ENCODE measurements around the gene LMCD1. TPM values are rescaled to one million over a fixed set of nuclear protein-coding genes. Genes with fewer than 3 reads are reported as not detected.

LMCD1 gene
- total and polyA plus RNA-seq, 2 of the 8 experiments (the other 6 are each of a cell fraction or from before 2014, with no cell fraction given): 12.3 to 26.5 TPM

DNA sequence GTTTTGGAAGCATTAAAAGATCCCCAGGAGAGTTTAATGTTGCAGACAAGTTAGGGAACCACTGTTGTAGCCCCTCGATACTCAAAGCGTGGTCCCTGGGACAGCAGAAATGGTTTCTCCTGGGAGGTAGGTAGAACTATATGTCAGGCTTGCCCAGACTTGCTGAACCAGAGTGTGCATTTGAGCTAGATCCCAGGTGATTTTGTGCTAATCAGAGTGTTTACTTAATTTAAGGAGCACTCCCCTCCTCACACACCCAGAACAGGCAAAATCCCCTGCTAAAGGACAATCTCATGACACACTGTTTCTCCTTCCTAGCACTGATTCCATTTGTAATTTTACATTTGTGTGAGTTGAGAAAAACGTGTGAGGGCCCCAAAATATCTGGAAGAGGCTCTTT, 24.3 kb downstream of the LMCD1 start (continued):
- TF ChIP-seq BCL11A (IDR thresholded peaks at IDR 0.05; ENCODE audit: low read depth in 2 of 2, low read length in 2 of 2) (no peak), SP4 (IDR thresholded peaks at IDR 0.05; ENCODE audit: low read length) (no peak), EP300 (IDR thresholded peaks at IDR 0.05; ENCODE audit: borderline replicate concordance in 1 of 2, low read depth in 2 of 2, low read length in 2 of 2) (no peak), ZNF274 (IDR thresholded peaks at IDR 0.05; ENCODE audit: borderline replicate concordance, extremely low read depth, low read length) (no peak), PHF8 (conservative IDR thresholded peaks at IDR 0.05; ENCODE audit: low read depth, low read length) (no peak), NRF1 (IDR thresholded peaks at IDR 0.05; ENCODE audit: low read depth, low read length) (no peak)
- TF ChIP-seq, protein P1, sequence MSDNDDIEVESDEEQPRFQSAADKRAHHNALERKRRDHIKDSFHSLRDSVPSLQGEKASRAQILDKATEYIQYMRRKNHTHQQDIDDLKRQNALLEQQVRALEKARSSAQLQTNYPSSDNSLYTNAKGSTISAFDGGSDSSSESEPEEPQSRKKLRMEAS (IDR thresholded peaks at IDR 0.05): no peak

All from H1 (cell line).